ENCODE measurements around the gene APOBEC4.
A peak's percentile ranks its signal among the peaks of the same experiment; 100 is the strongest.

The APOBEC4 gene

GRCh38 chr1:183609759-183610452 lies 43.2 kb downstream of the APOBEC4 start:
- H3K27ac ChIP-seq = no peak overlapping the region
- TF ChIP-seq CTCF (IDR thresholded peaks at IDR 0.05) = no peak
- no peak for TF ChIP-seq ZFX (IDR thresholded peaks at IDR 0.05; ENCODE audit: borderline replicate concordance)

- no peak overlapping the region for H3K27ac ChIP-seq
Observed at GRCh38 chr1:183609313-183609712, 43.8 kb downstream of the APOBEC4 start.

GRCh38 chr1:183607322-183607980 lies 45.7 kb downstream of the APOBEC4 start:
- H3K27ac ChIP-seq = no peak overlapping the region
- TF ChIP-seq CTCF (IDR thresholded peaks at IDR 0.05) (no peak), ZFX (IDR thresholded peaks at IDR 0.05; ENCODE audit: borderline replicate concordance) (no peak)

More at GRCh38 chr1:183609313-183609712, 43.8 kb downstream of the APOBEC4 start:
- peak; percentile 24; the same call in 1 of the 2 replicates for TF ChIP-seq CTCF (IDR thresholded peaks at IDR 0.05)
- TF ChIP-seq ZFX (IDR thresholded peaks at IDR 0.05; ENCODE audit: borderline replicate concordance) = no peak

- no peak for TF ChIP-seq CTCF (IDR thresholded peaks at IDR 0.05)
- no peak for TF ChIP-seq ZFX (IDR thresholded peaks at IDR 0.05; ENCODE audit: borderline replicate concordance)
- H3K27ac ChIP-seq = no peak overlapping the region
Observed at GRCh38 chr1:183605904-183606303, 47.2 kb downstream of the APOBEC4 start.

- no peak overlapping the region for H3K27ac ChIP-seq
- TF ChIP-seq CTCF (IDR thresholded peaks at IDR 0.05) (no peak), ZFX (IDR thresholded peaks at IDR 0.05; ENCODE audit: borderline replicate concordance) (no peak)
Observed at GRCh38 chr1:183604815-183605214, 48.3 kb downstream of the APOBEC4 start.

- no peak overlapping the region for H3K27ac ChIP-seq
- TF ChIP-seq ZFX (IDR thresholded peaks at IDR 0.05; ENCODE audit: borderline replicate concordance) (no peak), CTCF (IDR thresholded peaks at IDR 0.05) (no peak)
Observed at GRCh38 chr1:183604038-183604808, 48.9 kb downstream of the APOBEC4 start.
